Chondrocyte (in vitro differentiated cells): ENCODE measurements around the gene ACKR1. TPM values are rescaled to one million over a fixed set of nuclear protein-coding genes. Genes with fewer than 3 reads are reported as not detected.

Experiments used
- DNase-seq: peaks from one replicate; pipeline ENCODE4 v3.0.0; 2021; ENCODE audit warnings: mixed read lengths, low spot score
- H3K27ac Mint-ChIP-seq: one replicate; pipeline ENCODE4 v1.8.0; 2021; ENCODE audit warnings: mild to moderate bottlenecking, moderate library complexity, mixed read lengths; ENCODE audit not compliant: unreplicated experiment
- H3K27me3 Mint-ChIP-seq: 2 replicates; pipeline ENCODE4 v1.8.0; 2021; ENCODE audit warnings: low read depth, mixed read lengths
- H3K36me3 Mint-ChIP-seq: 2 replicates; pipeline ENCODE4 v1.8.0; 2021; ENCODE audit warnings: low read depth, mixed read lengths
- H3K4me1 Mint-ChIP-seq: 2 replicates; pipeline ENCODE4 v1.8.0; 2021; ENCODE audit warnings: low read depth, mild to moderate bottlenecking, mixed read lengths
- H3K4me3 Mint-ChIP-seq: one replicate; pipeline ENCODE4 v1.8.0; 2021; ENCODE audit warnings: mild to moderate bottlenecking, moderate library complexity, mixed read lengths; ENCODE audit not compliant: unreplicated experiment
- H3K9me3 Mint-ChIP-seq: 2 replicates; pipeline ENCODE4 v1.8.0; 2021; ENCODE audit warnings: low read depth, mixed read lengths
- CTCF ChIP-seq: fragments of 200-600 bp; sonication (generic); IDR thresholded peaks from 2 replicates; pipeline ENCODE4 v1.5.0; 2021; ENCODE audit warnings: antibody characterized with exemption, mild to moderate bottlenecking, moderate library complexity
- long read RNA-seq: library from polyadenylated mRNA; stranded (forward); transcript quantifications from one replicate; pipeline ENCODE4 v2.0.0, GENCODE V29; 2021
- total RNA-seq: library from RNA; stranded (reverse); gene quantifications from 3 replicates; pipeline ENCODE4 v1.2.1, GENCODE V29; 2021

ACKR1 gene
- not detected in 3 replicates for total RNA-seq
- long read RNA-seq: 0 reads

- Mint-ChIP-seq H3K4me1 (no peaks in the 10 kb centered on the region), H3K36me3 (no peaks in the 10 kb centered on the region), H3K4me3 (no peak within 1 kb of the TSS), H3K9me3 (no peaks in the 10 kb centered on the region), H3K27ac (no peak within 1 kb of the TSS), H3K27me3 (peaks cover 51% of the 10 kb centered on the region)
- no peak for DNase-seq
- no peak for TF ChIP-seq CTCF
Observed at GRCh38 chr1:159204161-159205141, at the start of gene ACKR1. Gene ACKR1 (plus strand): TSS chr1:159204875. CDS start chr1:159204960, 85 bp downstream.

GRCh38 chr1:159161001-159161718, 43.5 kb upstream of the ACKR1 start:
- peak overlapping the region; percentile 59 for H3K27ac Mint-ChIP-seq
- no peak for DNase-seq
- H3K36me3 Mint-ChIP-seq: no peaks in the 10 kb centered on the region
- H3K4me1 Mint-ChIP-seq: peaks cover 13% of the 10 kb centered on the region
- H3K27me3 Mint-ChIP-seq: peaks cover 22% of the 10 kb centered on the region
- TF ChIP-seq CTCF: peak; percentile 99
- H3K4me3 Mint-ChIP-seq: no peak overlapping the region
- no peaks in the 10 kb centered on the region for H3K9me3 Mint-ChIP-seq

GRCh38 chr1:159161719-159162026, 43.0 kb upstream of the ACKR1 start:
- no peaks in the 10 kb centered on the region for H3K36me3 Mint-ChIP-seq
- peaks cover 13% of the 10 kb centered on the region for H3K4me1 Mint-ChIP-seq
- peaks cover 26% of the 10 kb centered on the region for H3K27me3 Mint-ChIP-seq
- no peak for TF ChIP-seq CTCF
- H3K4me3 Mint-ChIP-seq: no peak overlapping the region
- no peaks in the 10 kb centered on the region for H3K9me3 Mint-ChIP-seq
- no peak overlapping the region for H3K27ac Mint-ChIP-seq
- no peak for DNase-seq

GRCh38 chr1:159162516-159163265, 42.0 kb upstream of the ACKR1 start:
- Mint-ChIP-seq H3K4me1 (peaks cover 13% of the 10 kb centered on the region), H3K9me3 (no peaks in the 10 kb centered on the region), H3K36me3 (no peaks in the 10 kb centered on the region), H3K27ac (no peak overlapping the region), H3K4me3 (no peak overlapping the region), H3K27me3 (peaks cover 27% of the 10 kb centered on the region)
- DNase-seq: no peak
- no peak for TF ChIP-seq CTCF
